Measurements from ENCODE around the gene ZG16B.

The ZG16B gene

DNA sequence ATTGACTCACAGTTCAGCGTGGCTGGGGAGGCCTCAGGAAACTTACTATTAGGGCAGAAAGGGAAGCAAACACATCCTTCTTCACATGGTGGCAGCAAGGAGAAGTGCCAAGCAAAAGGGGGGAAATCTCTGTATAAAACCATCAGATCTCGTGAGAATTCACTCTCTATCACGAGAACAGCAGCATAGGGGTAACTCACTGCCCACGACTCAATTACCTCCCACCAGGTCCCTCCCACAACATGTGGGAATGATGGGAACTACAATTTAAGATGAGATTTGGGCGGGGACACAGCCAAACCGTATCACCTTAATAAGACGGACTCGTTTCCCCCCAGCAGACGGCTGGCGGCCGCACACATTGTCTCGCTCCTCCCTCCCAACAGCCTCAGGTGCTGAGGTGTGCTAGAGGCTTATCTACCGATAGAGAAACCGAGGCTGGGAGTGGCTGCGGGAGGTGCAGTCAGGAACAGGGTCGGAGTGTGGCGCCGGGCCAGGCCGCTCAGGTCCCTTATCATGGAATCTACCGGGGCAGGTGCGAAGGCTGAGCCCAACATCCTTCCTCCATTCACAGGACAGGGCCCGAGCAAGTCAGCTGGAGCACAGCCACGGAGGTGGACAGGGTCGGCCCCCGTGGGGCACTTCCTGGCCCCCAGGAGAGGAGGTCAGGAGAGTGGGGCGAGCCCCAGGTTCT is 4.9 kb upstream of the ZG16B start:
- no peak for DNase-seq (ENCODE audit: low read depth)

DNA sequence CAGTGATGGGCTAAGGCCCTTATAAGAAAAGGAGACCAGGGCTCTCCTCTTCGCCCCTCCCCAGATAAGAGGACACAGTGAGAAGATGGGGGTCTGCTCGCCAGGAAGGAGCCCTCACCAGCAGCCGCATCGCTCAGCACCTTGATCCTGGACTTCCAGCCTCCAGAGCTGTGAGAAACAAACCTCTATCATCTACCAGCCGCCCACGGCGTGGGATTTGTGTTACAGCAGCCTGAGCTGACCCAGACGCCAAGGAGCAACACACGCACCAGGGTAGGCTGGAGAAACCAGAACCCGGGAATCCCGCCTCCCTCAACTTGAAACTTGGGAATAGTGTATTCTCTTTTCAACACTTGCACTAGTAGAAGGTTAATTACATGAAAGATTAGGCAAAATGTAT is 4.2 kb upstream of the ZG16B start:
- no peak for DNase-seq (ENCODE audit: low read depth)

DNA sequence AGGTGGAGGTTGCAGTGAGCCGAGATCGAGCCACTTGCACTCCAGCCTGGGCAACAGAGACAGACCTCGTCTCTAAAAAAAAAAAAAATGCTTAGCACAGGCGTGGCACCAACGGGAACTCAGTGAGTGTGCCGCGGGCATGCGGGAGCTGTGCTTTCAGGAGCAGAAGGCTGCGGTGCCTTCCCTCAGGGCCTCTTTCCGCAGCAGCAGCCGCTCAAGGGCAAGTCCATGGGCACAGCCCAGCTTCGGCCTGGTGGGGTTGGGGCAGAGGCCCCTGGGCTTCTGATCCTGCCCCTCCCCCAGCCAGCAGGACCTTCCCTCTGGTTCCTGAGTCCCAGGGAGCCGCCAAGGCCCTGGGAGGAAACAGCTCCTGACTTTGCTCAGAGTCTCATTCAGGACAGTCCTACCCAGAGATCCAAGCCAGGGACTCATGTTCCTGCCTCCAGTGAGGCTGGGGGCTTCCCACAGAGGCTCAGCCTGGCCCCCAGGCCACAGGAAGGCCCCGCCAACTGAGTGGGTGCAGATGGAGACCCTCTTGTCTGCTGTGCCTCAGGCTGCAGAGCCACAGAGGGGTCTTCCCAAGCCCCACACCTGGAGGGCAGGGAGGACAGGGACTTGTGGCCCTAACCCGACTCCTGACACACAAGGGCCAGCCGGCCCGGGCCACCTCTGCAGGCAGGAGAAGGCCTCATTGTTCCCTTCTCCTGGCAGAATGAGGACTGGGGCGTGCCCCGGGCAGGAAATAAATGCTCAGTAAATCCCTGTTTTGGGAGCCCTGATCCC is 3.3 kb upstream of the ZG16B start:
- no peak for DNase-seq (ENCODE audit: low read depth)

DNA sequence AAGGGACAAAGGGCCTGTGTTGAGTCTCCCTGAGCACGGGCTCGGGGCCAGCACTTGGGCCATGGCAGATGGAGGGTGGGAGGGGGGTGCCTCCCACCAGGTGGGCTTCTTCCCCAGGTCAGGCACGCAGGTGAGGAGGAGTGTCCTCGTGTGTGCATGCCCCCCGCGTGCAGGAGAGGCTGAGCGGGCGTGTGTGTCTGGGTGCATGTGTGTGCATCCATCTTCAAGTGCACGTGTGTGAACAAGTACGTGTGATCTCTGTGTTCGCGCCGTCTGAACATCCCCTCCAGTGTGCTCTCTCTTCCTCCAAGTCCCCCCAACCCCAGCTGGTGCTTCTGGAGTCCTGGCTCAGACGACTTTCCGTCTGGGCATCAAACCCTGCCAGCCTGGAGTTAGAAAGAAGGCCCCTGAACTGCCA is 2.7 kb upstream of the ZG16B start:
- DNase-seq (ENCODE audit: low read depth) = no peak

DNA sequence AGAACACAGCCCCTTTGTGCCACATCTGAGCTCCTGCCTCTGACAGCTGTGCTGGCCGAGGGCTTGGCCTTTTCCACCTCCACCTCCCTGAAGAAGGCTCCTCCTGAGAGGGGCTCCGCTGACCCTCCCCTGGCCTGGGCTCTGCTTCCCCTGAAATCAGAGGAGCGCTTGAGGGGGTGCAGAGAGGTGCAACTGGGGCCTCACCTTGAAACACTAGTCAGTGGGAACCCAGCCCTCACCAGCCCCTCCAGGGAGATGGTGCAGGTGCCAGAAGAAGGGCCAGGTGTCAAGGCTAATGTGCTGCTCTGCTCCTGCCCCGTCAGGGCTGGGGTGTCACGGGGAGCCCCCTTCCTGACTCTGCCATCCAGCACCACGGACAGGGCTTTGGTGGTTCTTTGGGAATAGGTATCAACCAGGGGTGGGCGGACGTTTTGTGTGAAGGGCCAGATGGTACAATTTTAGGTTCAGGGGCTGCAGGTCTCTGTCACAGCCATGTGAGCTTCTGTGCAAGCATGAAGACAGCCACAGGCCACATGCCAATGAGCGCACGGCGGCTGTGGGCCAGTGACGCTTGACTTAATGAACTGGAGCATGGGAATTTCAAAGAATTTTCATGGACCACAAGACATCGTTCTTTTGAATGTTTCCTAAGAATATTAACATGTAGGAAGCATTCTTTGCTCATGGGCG is 2.1 kb upstream of the ZG16B start:
- DNase-seq (ENCODE audit: low read depth) = no peak

DNA sequence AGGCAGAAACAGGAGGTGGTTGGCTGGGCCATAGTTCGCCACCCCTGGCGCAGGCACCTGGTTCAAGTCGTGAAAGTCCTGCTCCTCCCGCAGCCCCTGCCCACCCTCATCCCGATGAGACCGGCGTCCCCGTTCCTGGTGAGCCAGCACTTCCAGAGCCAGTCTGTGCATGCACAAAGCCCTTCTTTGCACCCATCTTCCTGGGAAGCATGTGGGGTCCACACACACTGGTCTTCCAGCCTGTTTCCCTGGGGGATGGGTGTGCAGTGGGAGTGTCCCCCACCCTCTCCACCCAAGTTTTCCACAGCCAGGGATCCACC is 1.6 kb upstream of the ZG16B start:
- DNase-seq (ENCODE audit: low read depth) = no peak

DNA sequence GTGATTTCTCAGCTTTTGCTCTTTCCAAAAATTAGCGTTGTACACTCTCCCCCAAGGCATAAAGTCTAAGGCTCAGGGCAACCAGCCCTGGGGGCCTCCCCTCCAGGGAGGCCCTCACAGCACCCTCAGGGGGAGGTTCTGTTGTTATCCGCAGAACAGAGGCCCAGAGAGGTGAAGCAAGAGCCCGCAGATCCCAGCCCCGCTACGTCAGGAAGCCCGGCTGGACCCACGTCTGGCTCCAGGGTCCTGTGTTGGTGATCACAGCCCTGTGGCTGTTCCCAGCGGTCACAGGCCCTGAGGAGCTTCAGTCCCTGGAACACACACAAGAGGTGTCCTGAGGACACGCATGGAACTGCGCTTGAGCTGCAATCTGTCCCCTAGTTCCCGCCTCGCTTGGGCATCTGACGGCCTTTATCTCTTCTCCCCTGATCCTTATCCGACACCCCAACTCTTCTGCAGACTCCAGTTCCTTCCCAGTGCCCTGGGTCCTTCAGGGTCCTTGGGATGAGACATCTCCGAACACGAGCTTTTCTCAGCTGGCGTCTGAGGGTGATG is 1.1 kb upstream of the ZG16B start:
- DNase-seq (ENCODE audit: low read depth) = no peak

DNA sequence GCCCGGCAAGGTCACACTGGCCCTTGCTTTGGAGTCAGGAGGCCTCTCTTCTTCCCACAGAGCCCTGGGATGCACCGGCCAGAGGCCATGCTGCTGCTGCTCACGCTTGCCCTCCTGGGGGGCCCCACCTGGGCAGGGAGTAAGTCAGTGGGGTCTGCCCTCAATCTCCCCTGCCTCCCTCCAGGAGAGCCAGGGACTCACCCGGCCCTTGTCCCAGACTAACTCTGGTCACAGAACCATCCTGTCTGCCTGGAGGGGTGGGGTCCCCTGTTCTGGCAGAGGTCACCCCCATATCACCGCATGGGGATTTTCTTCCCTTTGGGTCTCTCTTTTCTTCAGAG is 222 bp downstream of the ZG16B start:
- no peak for DNase-seq (ENCODE audit: low read depth)

DNA sequence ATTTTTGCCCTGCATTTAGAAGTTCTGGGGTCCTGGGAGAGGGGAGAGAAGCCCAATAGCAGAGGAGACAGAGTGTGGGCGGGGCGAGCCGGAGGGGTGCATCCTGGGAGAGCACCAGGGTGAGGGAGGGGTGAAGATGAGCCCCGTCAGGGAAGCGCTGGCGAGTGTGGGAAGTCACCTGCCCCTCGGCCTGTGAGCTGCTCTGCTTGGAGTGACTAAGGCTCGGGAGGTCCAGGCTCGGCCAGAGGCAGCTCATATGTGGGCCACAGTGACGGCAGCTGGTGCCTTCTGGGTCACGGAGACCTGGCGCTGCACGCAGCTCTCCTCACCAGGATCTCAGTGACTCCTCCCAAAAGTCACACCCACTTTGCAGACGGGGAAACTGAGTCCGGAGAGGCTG is 1.1 kb downstream of the ZG16B start:
- no peak for DNase-seq (ENCODE audit: low read depth)

DNA sequence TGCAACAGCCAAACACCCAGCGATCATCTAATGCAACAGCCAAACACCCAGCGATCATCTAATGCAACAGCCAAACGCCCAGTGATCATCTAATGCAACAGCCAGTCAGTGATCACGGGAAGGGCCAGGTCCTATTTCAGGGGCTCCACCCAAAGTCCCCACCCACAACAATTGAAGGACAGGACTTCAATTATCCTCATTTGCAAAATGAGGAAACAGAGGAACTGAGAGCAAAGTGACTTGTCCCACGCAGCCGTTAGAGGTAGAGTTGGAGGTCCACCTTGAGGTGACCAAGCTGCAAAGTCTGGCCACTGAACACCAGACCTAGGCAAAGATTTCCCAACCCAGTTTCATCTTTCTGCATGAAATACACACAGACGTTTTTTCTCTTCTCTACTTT is 3.7 kb downstream of the ZG16B start:
- no peak for DNase-seq (ENCODE audit: low read depth)

DNA sequence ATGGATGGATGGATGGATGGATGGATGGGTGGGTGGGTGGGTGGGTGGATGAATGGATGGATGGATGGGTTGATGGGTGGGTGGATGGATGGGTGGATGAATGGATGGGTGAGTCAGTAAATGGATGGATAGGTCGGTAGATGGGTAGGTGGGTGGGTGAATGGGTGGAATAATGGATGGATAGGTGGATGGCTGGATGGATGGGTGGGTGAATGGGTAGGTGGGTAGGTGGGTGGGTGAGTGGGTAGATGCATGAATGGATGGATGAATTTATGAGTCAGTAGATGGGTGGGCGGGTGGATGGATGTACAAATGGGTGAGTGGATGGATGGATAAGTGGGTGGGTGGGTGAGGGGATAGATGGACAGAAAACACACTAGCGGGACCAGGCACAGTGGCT is 4.9 kb downstream of the ZG16B start:
- no peak for DNase-seq (ENCODE audit: low read depth)

DNA sequence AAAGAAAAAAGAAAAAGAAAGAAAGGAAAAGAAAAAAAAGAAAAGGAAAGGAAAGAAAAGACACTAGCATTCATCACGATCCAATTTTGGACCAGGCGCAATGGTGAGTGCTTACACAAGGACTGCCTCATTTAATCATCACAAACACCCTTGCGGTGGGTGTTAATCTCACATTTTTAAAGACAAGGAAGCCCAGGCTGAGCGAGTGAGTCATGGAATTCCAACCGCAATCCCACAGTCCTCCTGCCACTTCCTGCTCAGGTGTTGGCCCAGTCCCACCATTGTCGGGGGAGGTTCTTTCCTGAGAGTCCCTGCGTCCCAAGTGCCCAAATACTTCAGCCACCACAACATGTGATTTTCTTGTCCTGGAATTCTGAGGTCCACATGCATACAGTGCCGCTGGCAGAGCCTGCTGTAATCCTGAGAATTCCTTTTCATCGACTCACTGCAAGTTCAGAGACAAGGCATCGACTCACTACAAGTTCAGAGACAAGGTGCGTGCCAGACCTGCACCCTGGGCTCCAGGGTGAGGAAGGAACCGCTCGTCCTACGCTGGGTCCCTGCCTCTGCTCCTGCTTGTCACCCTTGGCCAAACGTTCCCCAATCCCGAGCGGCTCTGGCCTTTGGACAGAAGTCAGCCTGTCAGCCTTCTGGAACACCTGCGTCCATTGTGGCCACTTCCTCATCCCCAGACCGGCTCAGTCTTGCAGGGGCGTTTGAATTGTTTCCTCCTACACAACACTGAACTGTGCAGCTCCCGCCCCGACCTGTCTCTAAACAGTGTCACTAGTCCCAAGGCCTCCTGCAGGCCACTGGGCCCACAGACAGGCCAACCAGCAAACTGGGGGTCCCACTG is 5.8 kb downstream of the ZG16B start:
- no peak for DNase-seq (ENCODE audit: low read depth)

DNA sequence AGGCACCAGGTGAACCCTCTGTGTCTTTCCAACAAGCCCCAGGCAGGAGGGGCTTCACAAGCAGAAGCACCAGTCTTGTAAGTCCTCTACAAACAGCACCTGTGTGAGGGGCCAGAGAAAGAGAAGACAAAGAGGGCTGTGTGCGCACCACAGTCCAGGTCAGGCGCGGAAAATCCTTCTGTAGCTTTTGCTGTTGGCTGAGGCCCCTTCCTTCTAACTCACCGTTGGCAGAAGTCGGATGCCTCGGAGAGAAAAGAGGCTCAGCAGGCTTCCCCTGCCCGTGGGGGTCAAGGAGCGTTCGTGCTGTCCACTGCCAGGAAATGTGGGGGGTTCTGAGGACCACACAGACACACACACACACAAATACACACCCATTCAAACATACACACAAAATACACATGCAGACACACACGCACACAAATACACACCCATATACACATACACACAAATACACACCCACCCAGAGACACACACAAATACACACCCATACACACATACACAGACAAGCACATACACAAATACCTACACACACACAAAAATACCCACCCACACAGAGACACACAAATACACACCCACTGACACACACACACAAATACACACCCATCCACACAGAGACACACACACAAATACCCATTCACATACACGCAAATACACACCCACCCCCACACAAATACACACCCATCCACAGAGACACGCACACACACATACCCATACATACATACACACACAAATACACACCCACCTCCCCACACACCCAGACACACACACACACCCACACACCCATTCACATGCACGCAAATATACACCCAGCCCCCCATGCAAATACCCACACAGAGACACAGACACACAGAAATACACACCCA is 6.8 kb downstream of the ZG16B start:
- DNase-seq (ENCODE audit: low read depth) = no peak

DNA sequence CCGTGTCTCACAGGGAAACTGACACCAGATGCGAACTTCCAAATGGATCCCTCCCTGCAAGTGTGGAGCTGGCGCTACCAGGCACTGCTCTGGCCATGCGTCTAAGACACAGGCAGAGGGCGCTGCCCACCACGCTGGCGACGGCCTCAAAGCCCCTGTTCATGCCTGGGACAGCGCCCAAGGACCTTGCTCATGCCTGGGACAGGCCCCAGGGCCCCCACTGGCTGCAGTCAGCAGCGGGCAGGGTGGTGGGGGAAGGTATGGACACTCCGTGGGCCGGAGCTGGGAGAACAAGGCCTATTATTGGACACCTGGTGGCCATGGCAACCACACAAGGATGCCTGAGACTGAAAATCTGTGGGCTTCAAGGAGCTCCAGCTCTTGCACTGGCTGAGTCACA is 8.8 kb downstream of the ZG16B start:
- DNase-seq (ENCODE audit: low read depth) = peak; percentile 42

DNA sequence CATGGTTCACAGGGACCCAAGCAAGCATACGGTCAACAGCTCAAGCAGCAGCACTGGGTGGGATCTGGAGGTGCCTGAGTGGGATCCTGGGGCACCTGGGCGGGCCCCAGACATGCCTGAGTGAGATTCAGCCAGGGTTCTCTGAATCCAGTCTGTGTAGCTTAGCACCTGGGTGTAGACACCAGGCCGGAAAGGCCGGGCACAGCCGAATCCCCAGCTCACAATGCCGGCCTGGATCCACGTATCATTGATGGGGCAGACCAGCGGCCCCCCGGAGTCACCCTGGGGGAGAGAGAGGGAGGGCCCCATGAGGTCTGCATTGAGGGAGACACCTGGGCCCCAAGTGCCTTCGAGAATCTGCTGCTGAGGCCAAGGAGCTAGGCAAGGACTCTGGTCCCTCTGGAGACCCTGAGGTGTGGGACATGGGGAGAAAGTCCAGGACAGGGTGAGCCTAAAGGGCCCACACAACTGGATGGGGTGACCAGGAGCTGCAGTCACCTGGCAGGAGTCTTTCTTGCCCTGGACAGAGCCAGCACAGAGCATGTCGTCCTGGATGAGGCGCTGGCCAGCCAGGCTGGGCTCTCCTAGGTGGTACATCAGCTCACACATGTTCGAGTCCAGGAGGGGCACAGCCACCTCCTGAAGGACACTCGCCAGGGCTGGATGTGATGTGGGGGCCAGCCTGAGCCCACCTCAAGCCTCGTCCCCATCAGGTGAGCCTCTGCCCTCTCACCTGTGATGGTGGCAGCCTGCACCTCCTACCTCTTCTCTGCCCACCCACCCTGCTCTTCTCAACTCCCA is 9.7 kb downstream of the ZG16B start:
- no peak for DNase-seq (ENCODE audit: low read depth)

DNA sequence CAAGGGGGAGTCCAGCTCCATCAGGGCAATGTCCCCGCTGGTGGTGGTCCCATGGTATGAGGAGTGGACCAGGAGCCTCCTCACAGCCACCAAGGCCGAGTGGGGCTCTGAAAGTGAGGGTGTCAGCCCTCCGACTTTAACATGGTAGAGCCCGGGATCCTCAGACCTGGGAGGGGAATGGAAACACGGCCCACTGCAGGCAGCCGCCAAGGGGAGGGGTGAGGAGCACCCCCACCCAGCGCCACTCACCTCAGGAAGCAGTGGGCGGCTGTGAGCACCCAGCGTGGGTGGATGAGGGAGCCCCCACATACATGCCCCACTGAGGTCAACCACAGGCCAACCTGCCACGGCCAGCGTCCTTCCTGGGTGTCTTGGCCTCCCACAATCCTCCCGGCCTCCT is 10.8 kb downstream of the ZG16B start:
- no peak for DNase-seq (ENCODE audit: low read depth)

DNA sequence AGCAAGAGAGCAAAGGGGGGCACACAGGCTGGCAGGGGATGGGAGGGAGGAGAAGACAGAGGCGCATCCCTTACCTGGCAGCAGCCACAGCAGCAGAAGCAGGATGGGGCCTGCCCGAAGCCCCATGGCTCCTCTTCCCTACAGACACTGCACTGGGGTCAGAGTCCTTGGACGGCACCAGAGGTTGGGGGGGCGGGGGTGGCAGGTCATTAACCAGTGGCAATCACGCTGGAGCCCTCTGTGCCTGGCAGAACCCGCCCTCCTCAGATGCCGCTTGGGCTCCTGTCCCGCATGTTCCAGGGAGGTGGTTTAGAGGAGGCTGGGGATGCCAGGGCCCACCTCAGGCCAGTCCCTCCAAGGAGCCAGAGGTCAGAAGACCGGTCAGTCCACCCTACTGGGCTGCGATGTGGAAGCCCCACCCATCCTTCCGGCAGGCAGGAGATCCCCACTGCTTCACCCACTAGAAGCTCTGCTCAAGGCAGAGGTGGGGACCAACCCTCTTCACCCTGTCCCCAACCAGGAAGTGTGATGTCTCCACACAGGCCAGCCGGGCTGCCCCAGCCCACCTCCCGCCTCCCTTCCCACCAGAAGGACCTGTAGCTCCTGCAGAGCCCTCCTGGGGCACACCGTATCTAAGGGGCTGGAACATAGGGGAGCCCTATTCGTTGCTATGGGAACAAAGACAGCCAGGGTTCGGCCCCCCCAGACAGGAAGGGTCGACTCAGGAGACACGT is 11.7 kb downstream of the ZG16B start:
- DNase-seq (ENCODE audit: low read depth) = no peak

DNA sequence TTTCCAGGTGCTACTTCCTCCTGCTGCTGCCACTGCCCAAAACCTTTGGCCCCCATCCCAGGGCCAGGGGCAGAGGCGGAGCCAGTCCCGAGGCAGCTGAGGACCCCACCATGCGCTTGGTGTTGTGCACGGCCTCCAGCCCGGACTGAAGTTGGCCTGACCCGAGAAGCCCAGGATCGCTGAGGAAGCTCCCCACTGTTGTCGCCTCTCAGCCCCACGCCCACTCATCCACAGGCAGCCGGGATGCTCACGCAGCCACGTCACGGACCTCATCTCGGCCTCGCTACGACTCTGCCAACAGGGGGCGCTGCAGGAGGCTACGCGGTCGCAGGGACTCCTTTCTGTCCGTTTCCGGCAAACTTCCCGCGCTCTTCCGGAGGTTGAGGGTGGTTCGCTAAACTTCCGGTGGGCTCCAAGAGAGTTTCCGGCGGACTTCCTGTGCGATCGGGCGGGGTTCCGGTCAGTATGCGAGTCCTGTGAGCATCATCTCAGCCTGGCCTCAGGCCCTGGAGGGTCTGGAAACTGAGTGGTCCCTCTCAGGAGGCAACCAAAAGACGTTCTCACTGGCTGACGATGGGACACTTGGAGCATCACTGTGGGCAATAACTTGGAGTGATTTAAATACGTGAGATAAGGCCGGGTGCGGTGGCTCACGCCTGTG is 12.4 kb downstream of the ZG16B start:
- peak; percentile 87 for DNase-seq (ENCODE audit: low read depth)

DNA sequence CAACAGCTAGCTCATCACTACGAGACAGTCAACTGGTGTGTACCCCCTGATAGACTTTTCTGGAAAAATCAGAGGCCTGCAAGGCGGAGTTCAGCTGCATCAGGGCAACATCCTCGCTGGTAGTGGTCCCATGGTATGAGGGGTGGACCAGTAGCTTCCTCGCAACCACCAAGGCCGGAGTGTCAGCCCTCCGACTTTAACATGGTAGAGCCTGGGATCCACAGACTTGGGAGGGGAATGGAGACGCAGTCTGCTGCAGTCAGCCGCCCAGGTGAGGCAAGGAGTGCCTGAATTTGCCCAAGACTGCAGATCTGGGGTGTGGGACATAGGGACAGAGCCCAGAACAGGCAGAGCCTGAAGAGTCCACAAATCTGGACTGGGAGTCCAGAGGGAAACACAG is 13.4 kb downstream of the ZG16B start:
- DNase-seq (ENCODE audit: low read depth) = no peak
